Hepatocyte (in vitro differentiated cells): Measurements from ENCODE around the gene C8G. TPM values are rescaled to one million over a fixed set of nuclear protein-coding genes. Genes with fewer than 3 reads are reported as not detected.

Experiments used
- DNase-seq: peaks from one replicate; pipeline ENCODE4 v3.0.0-alpha.2; 2016; ENCODE audit warnings: low spot score
- H2AFZ ChIP-seq: fragments of 200-600 bp; sonication (generic); 2 replicates; pipeline ENCODE4 v1.6.0; 2016; ENCODE audit warnings: antibody characterized with exemption, mild to moderate bottlenecking
- H3K27ac ChIP-seq: fragments of 200-600 bp; sonication (generic); 2 replicates; pipeline ENCODE4 v1.5.1; 2016; ENCODE audit warnings: mild to moderate bottlenecking
- H3K27me3 ChIP-seq: fragments of 200-600 bp; sonication (generic); 2 replicates; pipeline ENCODE4 v1.6.1; 2016
- H3K36me3 ChIP-seq: fragments of 200-600 bp; sonication (generic); replicated peaks from 2 replicates; pipeline ENCODE4 v1.5.1; 2016; ENCODE audit warnings: low read depth; ENCODE audit not compliant: insufficient read depth
- H3K4me1 ChIP-seq: fragments of 200-600 bp; sonication (generic); 2 replicates; pipeline ENCODE4 v1.5.1; 2016; ENCODE audit warnings: mild to moderate bottlenecking, moderate library complexity; ENCODE audit not compliant: insufficient read depth
- H3K4me2 ChIP-seq: fragments of 200-600 bp; sonication (generic); 2 replicates; pipeline ENCODE4 v1.6.0; 2016
- H3K4me3 ChIP-seq: fragments of 200-600 bp; sonication (generic); 2 replicates; pipeline ENCODE4 v1.5.1; 2016; ENCODE audit warnings: mild to moderate bottlenecking
- H3K79me2 ChIP-seq: fragments of 200-600 bp; sonication (generic); 2 replicates; pipeline ENCODE4 v1.6.0; 2017; ENCODE audit warnings: mild to moderate bottlenecking
- H3K9me2 ChIP-seq: fragments of 200-600 bp; sonication (generic); replicated peaks from 2 replicates; pipeline ENCODE4 v1.6.0; 2017; ENCODE audit warnings: mild to moderate bottlenecking; ENCODE audit not compliant: insufficient read depth
- H3K9me3 ChIP-seq: fragments of 200-600 bp; sonication (generic); 2 replicates; pipeline ENCODE4 v1.5.1; 2016; ENCODE audit warnings: low read depth, mild to moderate bottlenecking
- H4K20me1 ChIP-seq: fragments of 200-600 bp; sonication (generic); 2 replicates; pipeline ENCODE4 v1.6.0; 2016; ENCODE audit warnings: mild to moderate bottlenecking; ENCODE audit not compliant: insufficient read depth, poor library complexity, severe bottlenecking
- EZH2 ChIP-seq: fragments of 200-600 bp; sonication (generic); IDR thresholded peaks from 2 replicates; pipeline ENCODE4 v1.6.1; 2016; ENCODE audit warnings: antibody characterized with exemption, mild to moderate bottlenecking, borderline replicate concordance
- EZH2phosphoT487 ChIP-seq: fragments of 200-600 bp; sonication (generic); IDR thresholded peaks from one replicate; pipeline ENCODE4 v1.6.1; 2018; ENCODE audit warnings: antibody characterized with exemption, mild to moderate bottlenecking, low read depth, moderate library complexity; ENCODE audit not compliant: unreplicated experiment, severe bottlenecking
- WGBS: methylation state at CpG from one replicate; pipeline ENCODE4 v1.1.6; 2016; ENCODE audit warnings: low lambda C conversion rate; ENCODE audit errors: missing lambda C conversion rate; 5-methylcytosine and 5-hydroxymethylcytosine counted together
- polyA plus RNA-seq: library from polyadenylated mRNA; unstranded; fragments of >200 nt; fragmentation: Nextera tagmentation; extraction: Ambion mirVana; gene quantifications from 2 replicates; pipeline ENCODE4 v1.2.1, GENCODE V29; 2016
- total RNA-seq: library from RNA; depleted of rRNA; stranded (reverse); fragments of >200 nt; gene quantifications from 2 replicates; pipeline ENCODE4 v1.2.3, GENCODE V29; 2014
- TF ChIP-seq, protein P1 (sequence below): fragments of 200-600 bp; sonication (generic); IDR thresholded peaks from 2 replicates; pipeline ENCODE4 v1.5.1; 2016; ENCODE audit warnings: antibody characterized with exemption, mild to moderate bottlenecking; ENCODE audit not compliant: poor library complexity

C8G gene
- total and polyA plus RNA-seq, 2 experiments from 2014 or later: 5.7 to 15.4 TPM

DNA sequence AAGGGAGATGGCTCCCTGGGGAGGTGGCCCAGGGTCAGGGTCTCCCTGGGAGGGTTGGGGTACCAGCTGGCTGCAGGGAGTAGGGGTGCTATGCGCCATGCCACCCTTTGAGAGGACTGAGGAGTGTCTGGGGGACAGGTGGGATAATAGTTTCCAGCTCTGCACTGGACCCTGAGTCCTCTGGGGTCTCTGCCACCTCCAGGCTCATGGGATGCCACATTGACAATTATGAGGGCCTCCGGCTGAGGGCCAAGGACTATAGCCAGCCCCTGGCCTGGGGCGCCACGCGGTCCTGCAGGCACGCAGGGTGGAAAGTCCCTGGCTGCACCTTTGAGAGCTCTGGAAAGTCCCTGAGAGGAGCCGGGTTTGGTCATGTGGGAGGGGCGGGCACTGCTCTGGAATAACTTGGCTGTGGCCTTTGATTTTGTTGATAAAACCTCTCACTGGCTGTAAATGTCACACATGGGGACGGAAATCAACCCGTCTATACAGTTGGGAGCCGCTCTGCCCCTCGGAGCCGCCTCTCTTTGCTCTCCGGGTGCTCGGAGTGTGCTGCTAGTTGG lies 42.7 kb upstream of the C8G start:
- peak; percentile 79 for DNase-seq
- 87% methylated on average over 15 of the region's 15 CpGs for WGBS
- H3K4me3 ChIP-seq: no peak overlapping the region

DNA sequence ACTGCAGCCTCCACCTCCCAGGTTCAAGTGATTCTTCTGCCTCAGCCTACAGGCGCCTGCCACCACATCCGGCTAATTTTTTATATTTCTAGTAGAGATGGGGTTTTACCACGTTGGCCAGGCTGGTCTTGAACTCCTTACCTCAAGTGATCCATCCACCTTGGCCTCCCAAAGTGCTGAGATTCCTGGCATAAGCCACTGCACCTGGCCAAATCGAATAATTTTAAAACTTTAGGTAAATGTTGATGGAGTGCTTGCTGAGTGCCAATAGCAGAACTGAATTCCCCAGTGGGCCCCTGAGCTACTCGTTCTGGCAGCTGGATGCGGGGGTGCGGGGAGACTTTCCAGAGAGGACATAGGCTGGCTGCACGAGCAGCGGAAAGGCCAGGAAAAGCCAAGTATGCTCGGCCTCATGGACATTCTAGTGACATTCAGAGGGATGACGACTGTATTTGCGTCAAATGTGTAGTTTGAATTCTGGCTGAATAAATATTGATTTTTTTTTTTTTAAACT lies 41.9 kb upstream of the C8G start:
- H3K4me3 ChIP-seq: no peak overlapping the region
- 95% methylated on average over 12 of the region's 12 CpGs for WGBS

More for the DNA sequence above, 42.7 kb upstream of the C8G start:
- Histone ChIP-seq H2AFZ (no peak overlapping the region), H3K36me3 (no peaks in the 10 kb centered on the region), H4K20me1 (no peaks in the 10 kb centered on the region), H3K79me2 (no peaks in the 10 kb centered on the region), H3K4me2 (no peak overlapping the region), H3K9me3 (no peaks in the 10 kb centered on the region), H3K9me2 (no peaks in the 10 kb centered on the region), H3K27me3 (no peaks in the 10 kb centered on the region), H3K27ac (peak overlapping the region; percentile 92), H3K4me1 (peaks cover 7% of the 10 kb centered on the region)
- TF ChIP-seq EZH2 (no peak), EZH2phosphoT487 (no peak)
- TF ChIP-seq, protein P1, sequence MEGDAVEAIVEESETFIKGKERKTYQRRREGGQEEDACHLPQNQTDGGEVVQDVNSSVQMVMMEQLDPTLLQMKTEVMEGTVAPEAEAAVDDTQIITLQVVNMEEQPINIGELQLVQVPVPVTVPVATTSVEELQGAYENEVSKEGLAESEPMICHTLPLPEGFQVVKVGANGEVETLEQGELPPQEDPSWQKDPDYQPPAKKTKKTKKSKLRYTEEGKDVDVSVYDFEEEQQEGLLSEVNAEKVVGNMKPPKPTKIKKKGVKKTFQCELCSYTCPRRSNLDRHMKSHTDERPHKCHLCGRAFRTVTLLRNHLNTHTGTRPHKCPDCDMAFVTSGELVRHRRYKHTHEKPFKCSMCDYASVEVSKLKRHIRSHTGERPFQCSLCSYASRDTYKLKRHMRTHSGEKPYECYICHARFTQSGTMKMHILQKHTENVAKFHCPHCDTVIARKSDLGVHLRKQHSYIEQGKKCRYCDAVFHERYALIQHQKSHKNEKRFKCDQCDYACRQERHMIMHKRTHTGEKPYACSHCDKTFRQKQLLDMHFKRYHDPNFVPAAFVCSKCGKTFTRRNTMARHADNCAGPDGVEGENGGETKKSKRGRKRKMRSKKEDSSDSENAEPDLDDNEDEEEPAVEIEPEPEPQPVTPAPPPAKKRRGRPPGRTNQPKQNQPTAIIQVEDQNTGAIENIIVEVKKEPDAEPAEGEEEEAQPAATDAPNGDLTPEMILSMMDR: no peak

DNA sequence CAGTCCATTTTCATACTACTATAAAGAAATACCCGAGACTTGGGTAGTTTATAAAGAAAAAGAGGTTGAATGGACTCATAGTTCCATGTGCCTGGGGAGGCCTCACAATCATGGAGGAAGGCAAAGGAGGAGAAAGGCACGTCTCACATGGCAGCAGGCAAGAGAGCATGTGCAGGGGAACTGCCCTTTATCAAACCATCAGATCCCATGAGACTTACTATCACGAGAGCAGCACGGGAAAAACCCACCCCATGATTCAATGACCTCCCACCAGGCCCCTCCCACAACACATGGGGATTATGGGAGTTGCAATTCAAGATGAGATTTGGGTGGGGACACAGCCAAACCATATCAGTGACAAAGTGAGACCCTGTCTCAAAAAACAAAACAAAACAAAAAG lies 38.8 kb upstream of the C8G start:
- peaks cover 7% of the 10 kb centered on the region for H3K4me1 ChIP-seq
- no peaks in the 10 kb centered on the region for H4K20me1 ChIP-seq
- no peak overlapping the region for H3K27ac ChIP-seq
- H3K4me2 ChIP-seq: no peak overlapping the region
- WGBS: 89% methylated on average over 4 of the region's 4 CpGs
- H3K79me2 ChIP-seq: no peaks in the 10 kb centered on the region
- no peaks in the 10 kb centered on the region for H3K9me2 ChIP-seq
- H3K4me3 ChIP-seq: no peak overlapping the region
- H3K36me3 ChIP-seq: no peaks in the 10 kb centered on the region
- H3K27me3 ChIP-seq: no peaks in the 10 kb centered on the region
- no peak overlapping the region for H2AFZ ChIP-seq
- no peaks in the 10 kb centered on the region for H3K9me3 ChIP-seq
- DNase-seq: no peak
- TF ChIP-seq, protein P1: no peak
- TF ChIP-seq EZH2 (no peak), EZH2phosphoT487 (no peak)

More for the DNA sequence above, 41.9 kb upstream of the C8G start:
- H4K20me1 ChIP-seq: no peaks in the 10 kb centered on the region
- H3K27me3 ChIP-seq: no peaks in the 10 kb centered on the region
- no peaks in the 10 kb centered on the region for H3K9me3 ChIP-seq
- TF ChIP-seq, protein P1: no peak
- no peak for TF ChIP-seq EZH2phosphoT487
- TF ChIP-seq EZH2: no peak
- no peaks in the 10 kb centered on the region for H3K36me3 ChIP-seq
- peaks cover 7% of the 10 kb centered on the region for H3K4me1 ChIP-seq
- H2AFZ ChIP-seq: no peak overlapping the region
- no peaks in the 10 kb centered on the region for H3K79me2 ChIP-seq
- no peaks in the 10 kb centered on the region for H3K9me2 ChIP-seq
- H3K4me2 ChIP-seq: no peak overlapping the region
- H3K27ac ChIP-seq: peak overlapping the region; percentile 69
- no peak for DNase-seq
